ENCODE results near the gene HOXC9.

The HOXC9 gene

DNA sequence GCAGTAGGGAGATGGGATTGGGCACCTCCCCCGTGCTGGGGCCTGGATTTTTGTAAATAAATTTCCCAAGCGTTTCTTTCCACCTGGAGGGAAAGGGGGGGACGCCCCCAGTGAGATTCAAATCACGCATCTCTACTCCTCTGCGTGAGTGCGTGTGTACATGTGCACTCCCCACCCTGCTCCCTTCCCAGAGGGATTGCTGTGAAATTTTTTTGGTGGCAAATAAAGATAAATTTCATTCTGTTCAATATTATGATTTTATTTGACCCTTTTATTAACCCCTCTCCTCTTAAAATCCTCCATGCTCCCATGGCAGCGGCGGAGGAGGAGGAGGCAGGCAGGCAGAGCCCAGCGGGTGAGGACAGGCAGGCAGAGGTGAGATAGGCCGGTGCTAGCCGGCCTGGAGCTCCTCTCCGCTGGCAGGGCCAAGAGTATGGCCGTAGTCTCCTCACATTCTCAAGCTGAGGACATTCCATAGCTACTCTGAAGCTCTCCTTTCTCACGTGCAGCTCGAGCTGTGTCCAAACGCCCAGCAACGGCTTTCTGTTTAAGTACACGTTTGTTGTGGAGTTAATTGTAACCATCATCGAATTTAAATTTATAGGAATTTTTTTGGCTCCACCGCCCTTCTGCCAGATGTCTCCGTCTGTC, 23.7 kb upstream of the HOXC9 start:
- no peak for DNase-seq

DNA sequence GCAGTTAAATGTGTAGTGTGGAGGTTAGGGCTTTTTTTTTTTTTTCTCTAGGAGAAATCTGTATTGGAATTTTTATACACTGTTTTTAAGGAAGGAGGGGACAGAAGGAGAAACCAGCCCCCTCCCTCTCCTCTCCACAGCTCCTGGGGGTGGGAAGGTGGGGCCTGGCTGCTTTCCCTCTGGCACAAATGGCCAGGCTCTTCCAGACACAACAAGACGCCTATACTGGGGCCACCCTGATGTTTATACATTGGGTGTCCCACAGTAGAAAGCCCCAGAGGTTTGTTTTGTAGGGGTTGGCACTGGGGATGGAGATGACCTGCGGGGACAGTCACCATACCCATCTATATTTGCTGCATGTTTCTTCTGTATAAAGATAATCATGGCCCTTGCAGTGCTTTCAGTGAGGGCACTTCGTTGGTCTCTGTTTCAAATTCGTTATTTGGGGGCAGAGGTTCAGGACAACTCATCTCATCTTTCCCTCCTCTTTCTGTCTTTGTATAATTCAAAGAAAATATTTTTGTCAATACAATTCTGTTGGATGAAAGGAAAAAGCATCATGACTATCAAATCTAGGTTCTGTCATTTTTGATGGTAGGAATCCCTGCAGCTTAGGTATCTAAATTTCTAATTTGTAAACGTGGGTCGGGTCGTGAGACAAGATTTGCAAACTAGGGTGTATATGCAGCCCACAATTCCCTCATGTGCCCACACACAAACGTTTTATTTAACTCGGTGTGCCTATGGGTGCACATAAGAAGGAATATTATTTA, 23.0 kb upstream of the HOXC9 start:
- no peak for DNase-seq

DNA sequence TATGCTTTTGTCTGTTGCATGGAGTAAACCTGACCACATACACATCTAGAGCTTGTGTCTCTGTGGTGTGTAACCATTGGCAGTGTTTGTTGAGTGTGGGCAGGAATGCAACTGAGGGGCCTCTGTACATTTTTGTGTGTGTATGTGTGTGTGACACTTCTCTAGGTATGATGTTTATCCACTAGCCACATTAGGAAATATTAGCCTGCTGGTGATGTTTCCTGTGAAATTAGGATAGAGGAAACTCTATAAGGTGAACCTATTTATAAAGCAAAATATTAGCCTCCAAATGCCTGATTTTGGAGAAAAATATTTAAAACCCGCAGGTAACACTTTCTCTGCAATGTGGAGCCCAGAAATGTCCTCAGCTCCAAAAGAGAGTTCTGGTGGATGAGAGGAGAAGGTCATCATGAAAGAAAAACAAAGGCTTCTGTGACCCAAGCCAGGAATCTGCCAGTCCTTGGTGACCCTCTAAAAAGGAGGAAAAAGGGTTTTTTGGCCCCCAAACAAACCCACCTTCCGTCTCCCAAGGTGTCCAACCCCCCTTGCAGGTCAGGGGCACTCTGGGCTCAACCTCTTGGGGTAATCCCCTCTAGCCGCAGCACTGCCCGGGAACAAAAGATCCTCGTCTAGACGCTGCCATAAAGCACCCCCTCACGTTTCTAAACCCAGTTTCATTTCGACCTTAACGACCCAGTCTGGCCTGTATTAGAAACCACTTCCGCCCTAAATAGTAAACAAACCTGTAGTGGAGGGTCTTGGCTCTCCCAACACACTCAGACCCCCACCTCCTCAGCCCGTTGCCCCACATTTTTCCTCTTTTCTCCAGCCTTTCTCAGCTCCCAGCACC, 22.1 kb upstream of the HOXC9 start:
- no peak for DNase-seq

DNA sequence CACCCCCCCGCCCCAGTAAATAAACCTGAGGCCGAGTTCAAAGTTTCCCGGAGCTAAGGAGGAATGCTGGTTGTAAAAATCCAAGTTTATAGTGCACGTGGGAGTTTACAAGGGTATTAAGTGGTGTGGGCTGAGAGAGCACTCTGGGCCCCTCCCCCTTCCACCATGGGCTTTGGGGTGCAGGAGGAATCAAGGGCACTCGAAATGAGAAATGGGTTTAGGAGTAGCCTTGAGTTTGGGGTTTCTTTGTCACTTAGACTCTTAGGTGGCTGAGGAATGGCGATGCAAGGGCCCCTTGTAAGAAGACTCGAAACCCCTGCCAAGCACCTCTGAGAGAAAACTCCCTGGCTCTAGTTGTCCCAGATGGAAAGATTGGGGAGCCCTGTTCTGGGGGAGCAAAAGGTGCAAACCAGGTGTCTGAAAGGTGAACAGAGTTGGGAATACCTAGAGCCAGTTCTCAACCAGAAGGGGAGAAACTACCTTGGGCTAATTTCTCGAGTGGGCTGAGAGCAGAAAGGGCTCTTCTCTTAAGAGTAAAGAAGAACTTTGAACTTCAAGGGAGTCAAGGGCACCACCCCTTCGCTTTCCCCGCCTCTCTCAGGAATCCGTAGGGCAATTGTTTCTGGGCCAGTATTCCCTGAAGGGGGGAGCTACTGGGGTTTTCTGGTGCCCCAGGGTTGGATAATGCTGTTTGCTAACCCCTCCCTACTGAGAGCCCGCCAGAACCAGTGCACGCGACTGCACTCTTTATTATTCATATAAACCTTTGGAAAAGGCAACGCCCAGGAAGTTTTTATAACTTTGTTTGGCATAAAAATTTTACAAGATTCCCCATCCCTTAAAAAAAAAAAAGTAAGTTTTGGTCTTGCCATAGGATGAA, 21.2 kb upstream of the HOXC9 start:
- DNase-seq = no peak

DNA sequence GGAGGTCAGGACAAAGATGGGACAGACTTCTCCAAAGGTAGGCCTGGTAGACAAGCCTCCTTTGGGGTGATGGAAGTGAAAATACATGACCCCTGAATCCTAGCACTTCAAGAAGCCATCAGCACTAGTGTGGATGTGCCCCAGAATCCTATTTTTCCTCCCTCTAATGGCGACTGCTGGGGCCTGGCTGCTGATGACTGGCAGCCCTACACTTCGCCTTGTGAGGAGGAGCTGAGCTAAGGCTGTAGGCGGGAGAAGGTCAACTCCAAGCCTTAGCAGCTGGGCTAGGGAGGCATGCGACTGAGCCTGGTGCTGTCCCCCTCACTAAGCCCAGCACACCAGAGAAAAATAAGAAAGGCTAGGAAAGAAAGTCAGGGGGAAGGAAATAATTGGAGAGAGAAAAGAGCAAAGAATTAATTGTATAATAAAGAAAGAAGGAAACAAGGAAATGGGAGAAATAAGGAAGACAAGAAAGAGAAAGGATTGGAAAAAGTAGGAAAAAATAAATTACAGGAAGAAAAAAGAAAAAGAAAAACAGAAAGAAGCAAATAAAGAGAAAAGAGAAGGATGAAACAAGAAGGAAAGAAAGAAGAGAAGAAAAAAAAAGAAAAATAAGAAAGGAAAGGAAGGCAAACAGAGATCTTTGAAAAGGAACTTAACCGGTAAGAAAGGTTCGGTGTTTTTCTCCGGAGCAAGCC, 19.7 kb upstream of the HOXC9 start:
- DNase-seq = no peak

DNA sequence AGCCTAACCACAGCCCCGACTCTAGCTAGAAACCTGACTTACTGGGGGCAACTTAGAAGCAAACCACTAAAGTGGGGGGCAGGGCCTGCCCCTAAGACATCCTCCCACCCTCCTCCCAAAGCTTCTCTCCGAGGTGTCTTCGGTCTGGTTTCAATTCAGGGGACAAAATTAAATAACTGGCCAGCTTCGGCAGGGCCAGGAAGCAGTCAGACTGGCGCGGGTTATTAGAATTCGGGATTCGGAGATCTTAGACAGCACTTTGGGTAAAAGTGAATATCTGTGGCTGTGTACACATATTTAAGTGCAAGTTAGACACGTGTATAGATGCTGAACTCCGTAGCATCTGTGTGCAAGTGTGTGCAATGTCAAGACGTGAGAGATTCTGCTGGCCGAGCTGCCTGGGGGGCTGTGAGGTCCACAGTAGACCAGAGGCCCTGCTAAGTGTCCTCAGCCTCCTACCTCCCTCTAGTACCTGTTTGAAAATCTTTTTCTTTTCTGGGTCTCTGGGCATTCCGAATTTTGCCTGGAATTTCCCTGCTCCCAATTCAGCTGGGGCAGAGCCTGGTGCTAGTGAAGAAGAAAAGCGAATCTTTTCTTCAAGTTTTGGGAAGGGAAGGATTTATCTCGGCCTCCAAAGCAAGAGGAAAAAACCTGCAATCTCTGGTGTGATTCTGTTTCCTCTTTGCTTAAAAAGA, 19.0 kb upstream of the HOXC9 start:
- no peak for DNase-seq

DNA sequence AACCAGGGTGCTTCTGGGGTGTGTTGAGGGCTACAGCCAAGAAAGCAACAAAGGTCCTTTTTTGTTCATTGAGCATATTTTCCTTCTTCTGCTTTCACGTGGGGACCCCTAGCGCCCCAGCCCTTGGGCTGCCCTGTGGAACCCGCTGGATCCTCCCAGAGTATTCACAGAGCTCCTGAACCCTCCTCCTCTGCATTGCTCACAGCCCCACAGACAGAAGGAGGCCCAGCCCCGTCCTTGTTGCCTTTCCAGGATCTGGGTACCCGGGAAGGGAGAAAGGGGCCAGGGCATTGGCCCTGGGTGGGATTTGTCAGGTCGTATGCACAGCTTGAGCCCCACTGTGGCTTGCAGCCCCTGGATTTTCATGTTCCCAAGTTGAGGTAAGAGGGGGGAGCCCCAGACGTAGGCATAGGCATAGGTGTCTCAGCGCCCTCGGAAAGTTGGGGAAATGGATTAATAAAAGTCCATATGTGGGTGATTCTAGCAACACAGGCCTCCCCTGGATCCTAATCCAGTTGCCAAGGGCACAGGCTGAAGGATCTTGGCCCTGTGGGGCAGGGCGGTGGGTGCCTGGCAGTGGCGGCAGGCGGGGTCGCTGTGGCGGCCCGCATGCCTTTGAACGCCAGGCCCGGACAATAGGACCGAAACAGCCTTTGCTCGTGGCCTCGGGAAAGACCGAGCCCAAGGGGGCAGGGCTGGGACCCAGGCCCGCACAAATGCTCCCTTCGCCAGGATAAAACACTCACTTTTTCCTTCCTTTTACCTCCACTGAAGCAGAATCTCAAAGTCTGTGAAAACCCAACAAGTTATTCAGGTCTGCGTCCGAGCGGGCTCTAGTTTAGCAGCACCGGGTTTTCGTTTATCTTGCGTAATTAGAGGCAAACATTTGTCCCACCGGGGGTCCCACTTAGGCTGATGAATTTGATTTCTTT, 18.1 kb upstream of the HOXC9 start:
- no peak for DNase-seq

DNA sequence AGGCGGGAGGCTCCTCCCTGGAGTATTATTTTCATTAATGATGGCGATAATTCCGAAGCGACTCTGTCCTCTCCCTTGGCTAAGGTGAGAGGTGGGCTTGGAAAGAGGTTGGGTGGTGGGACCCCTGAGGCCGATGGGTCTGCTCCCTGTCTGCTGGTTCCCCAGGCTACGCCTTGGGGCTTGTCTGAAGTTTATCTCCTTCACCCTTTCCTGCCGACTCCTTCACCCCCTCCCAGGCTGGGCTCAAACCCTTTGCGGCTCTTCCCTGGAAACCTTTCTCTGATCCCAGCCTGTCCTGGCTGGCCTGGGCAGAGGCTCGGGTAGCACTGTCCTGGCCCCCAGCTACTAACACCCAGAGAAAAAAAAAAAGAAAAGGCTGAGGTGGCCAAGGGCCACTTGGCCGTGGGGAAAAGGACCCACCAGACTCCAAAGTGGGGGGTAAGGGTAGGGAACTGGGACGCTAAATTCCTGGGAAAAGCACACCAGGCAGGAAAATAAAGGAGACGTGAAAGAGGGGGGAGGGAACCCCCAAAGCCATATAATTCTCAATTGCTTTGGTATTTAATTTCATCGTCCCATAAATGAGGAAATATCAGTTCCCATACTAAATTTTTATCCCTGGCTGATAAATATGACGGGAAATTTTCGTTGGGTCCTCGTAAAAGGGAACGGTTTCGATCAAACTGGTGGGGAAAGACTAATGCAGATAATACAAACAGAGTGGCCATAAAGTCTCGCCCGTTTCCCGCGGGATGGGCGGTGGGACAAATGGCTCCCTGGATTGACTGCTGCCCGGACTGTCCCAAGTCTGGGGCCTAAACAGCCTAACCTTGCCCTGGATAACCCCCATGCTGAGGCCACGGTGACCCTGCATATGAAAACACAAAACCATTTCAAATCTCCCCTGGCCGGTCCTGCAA, 17.1 kb upstream of the HOXC9 start:
- no peak for DNase-seq

DNA sequence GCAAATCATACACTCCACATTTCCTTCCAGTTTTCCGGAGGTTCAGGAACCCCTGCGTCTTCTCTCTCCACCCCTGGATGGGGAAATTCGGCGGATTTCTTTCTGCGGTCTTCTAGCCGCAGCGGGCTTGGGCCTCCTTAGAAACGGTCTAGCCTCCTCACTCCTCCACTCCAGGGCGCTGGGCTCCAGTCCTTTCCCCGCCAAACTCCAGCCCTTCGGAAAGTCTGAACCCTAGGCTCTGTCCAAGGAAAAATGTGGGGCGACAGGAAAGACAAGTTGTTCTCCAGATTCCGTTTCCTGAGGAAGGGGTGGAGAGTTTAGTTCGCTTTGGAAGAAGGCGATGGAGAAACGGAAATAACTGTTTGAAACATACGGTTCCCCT, 16.4 kb upstream of the HOXC9 start:
- DNase-seq = no peak

DNA sequence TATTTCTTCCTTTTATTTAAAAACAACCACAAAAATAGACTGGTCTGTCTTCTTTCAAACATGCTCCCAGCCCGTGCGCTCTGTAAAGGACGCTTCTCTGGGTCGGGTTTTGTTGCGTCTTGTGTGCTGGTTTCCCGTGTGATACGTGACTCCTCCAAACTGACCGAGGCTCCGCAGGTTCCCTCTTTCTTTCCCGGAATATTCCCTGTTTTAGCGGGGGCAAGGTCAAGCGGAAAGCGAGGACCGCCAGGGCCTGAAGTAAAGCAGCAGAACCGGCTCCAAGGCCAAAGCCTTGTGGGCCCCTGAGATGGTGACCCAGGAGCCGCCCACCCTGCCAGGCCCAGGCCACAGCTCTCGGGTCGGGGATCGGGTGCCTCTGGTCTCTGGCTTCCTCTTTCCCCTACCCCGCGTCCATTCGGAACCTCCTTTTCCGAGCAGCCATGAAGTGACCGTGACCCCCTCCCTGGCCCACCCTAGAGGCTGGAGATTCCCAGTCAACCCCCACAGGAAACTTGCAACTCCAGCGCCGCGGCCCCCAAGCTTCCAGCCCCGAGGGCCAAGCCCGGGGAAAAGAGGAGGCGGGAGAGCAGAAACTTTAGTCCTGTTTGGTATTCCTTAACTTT, 15.9 kb upstream of the HOXC9 start:
- DNase-seq = no peak

DNA sequence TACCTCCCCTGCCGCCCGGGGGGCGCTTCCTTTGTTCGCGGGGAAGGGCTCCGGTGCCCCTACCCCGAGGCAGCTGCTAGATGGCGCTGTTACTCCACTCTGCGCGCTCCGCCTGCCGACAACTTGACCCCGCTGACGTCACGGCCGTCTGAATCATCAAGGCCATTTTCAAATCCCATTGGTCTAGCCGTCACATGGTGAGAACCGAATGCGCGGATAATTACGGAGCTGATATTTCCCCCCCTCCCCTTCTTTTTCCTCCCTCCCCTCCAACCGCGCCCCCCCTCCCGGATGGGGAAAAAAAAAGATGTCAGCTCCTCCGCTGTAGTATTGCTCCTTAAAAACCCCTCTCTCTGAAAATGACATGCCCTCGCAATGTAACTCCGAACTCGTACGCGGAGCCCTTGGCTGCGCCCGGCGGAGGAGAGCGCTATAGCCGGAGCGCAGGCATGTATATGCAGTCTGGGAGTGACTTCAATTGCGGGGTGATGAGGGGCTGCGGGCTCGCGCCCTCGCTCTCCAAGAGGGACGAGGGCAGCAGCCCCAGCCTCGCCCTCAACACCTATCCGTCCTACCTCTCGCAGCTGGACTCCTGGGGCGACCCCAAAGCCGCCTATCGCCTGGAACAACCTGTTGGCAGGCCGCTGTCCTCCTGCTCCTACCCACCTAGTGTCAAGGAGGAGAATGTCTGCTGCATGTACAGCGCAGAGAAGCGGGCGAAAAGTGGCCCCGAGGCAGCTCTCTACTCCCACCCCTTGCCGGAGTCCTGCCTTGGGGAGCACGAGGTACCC, 14.9 kb upstream of the HOXC9 start, which contains the start of gene HOXC10:
Gene HOXC10, plus strand, starts transcription at position 246 of the 791 bp plus-strand sequence. Its CDS starts 114 bp downstream, at position 360.
- DNase-seq = peak; percentile 78

DNA sequence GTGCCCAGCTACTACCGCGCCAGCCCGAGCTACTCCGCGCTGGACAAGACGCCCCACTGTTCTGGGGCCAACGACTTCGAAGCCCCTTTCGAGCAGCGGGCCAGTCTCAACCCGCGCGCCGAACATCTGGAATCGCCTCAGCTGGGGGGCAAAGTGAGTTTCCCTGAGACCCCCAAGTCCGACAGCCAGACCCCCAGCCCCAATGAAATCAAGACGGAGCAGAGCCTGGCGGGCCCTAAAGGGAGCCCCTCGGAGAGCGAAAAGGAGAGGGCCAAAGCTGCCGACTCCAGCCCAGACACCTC, 14.3 kb upstream of the HOXC9 start:
- no peak for DNase-seq

DNA sequence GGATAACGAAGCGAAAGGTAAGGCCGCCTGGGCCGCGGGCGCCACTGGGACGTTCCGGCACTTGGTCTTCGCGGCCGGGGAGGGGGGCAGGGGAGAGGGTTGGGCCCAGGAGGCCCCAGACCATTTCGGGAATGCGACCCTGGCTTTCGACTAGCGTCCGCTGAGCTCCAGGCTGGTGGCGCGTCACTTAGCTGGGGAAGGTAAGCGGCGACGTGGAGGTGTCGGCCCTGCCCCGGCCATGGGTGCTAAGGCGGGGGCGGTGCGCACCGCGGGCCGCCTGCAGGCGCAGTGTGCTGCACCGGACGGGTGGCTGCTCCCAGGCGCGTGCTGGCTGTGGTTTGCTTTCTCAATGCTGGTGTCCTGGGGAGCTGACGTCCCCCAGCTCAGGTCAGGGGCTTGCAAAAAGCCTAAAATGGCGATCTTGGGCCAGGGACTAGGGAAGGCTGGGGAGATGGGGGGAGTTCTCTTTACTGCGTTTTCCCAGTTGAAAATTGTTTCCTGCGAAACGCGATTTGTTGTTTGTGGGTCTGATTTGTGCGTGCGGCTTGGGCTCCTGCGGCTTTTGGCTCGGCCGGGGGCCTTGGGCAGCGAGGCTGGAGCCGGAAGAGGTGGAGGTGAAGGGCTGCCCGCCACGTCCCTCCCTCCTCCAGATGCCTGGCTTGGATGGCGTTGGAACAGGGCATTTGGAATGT, 13.8 kb upstream of the HOXC9 start:
- DNase-seq = no peak

DNA sequence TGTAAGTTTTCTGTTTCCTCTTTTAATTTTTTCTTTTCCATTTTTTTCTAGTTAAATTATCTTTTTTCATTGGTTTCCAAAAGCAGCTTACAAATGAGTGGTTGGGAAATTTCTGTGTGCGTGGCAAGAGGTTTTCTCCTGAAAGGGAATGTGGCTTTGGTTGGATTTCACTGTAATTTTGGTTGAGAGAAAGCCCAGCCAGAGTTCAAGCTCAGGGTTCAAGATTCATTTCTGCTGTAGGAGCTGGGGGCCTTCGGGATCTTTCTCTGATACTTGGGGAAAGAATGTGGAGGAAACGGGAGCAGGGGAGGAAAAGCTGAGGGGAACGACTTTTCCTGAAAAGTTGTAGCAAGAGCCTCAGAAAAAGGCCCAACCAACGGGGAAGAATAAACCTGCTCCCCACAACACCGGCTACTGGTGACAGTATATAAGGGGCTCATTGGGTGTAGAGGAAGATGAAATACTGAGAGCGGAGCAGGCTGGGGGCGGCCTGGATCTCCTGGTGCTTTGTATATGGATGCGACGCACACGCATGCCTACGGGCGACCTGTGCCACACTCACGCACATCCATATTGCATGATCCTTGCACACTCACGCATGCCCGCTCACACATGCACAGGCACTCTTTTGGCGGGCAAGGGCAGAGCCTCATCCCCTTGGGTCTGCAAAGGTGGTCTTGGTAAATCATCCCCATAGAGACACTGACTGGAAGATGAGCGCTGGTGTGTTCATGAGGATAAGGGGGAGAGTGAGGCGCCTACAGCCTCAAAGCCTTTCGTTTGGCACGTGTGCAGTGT, 13.1 kb upstream of the HOXC9 start:
- DNase-seq = no peak

DNA sequence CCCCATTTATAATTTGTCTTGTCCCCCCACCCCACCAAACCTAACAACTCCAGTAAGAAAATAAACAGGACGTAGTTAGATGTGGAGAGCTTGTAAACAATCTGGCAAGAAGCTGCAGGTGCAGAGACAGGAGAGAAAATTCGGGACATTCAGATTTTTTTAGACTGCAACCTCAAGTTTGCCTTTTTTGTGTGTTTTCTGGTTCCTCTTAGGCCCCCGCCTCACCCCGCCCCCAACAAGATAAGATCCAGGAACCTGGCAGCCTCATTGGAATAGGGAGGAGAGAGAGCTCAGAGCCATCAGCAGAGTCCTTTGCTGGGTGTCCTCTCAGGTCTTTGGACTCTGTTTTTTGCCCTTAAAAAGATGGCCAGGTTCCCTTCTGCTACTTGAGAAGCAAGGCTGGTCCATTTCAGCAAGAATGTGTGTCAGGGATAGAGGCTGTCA, 12.2 kb upstream of the HOXC9 start:
- no peak for DNase-seq

Measured in fibroblast of skin of scalp (primary cell).